PC-9 (cell line): ENCODE measurements around the gene MTO1.

ENCODE experiments used
- EZH2 ChIP-seq: fragments of 200-600 bp; sonication (generic); IDR thresholded peaks from 2 replicates; pipeline ENCODE4 v1.8.0; 2017; ENCODE audit warnings: antibody characterized with exemption, low read depth
- TF ChIP-seq, protein P1 (sequence below): fragments of 200-600 bp; sonication (generic); conservative IDR thresholded peaks from 2 replicates; pipeline ENCODE4 v1.6.1; 2017; ENCODE audit warnings: mixed run types, antibody characterized with exemption, mild to moderate bottlenecking, moderate library complexity

DNA sequence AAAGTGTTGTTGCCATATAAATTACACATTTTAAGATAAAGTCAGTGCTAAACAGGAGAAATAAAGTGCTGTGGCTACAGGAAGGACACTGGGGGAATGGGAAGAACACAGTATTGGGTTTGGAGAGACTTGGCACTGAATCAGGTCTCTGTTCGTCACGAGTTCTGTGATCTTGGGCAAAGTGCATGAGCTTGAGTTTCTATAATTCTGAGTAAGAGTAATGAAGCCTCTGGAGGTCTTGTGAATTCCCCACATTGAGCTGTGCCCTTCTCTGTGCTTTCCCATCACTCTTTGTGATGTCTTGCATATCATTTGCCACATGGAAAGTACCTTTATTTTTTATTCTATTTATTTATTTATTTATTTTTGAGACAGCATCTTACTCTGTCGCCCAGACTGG, 76.1 kb downstream of the MTO1 start:
- TF ChIP-seq, protein P1, sequence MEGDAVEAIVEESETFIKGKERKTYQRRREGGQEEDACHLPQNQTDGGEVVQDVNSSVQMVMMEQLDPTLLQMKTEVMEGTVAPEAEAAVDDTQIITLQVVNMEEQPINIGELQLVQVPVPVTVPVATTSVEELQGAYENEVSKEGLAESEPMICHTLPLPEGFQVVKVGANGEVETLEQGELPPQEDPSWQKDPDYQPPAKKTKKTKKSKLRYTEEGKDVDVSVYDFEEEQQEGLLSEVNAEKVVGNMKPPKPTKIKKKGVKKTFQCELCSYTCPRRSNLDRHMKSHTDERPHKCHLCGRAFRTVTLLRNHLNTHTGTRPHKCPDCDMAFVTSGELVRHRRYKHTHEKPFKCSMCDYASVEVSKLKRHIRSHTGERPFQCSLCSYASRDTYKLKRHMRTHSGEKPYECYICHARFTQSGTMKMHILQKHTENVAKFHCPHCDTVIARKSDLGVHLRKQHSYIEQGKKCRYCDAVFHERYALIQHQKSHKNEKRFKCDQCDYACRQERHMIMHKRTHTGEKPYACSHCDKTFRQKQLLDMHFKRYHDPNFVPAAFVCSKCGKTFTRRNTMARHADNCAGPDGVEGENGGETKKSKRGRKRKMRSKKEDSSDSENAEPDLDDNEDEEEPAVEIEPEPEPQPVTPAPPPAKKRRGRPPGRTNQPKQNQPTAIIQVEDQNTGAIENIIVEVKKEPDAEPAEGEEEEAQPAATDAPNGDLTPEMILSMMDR = no peak
- no peak for TF ChIP-seq EZH2
